BE2C (cell line): ENCODE data around the gene BABAM2.

Source experiments
- DNase-seq: peaks from one replicate; pipeline ENCODE4 v3.0.0-alpha.2; 2020
- H3K27me3 ChIP-seq: fragments of 250-450 bp; sonication (Bioruptor Pico); 2 replicates; pipeline ENCODE4 v1.5.1; 2020; ENCODE audit warnings: mild to moderate bottlenecking
- H3K36me3 ChIP-seq: fragments of 250-450 bp; sonication (Bioruptor Pico); 2 replicates; pipeline ENCODE4 v1.5.1; 2020; ENCODE audit warnings: mild to moderate bottlenecking
- H3K4me1 ChIP-seq: fragments of 250-450 bp; sonication (Bioruptor Pico); 2 replicates; pipeline ENCODE4 v1.5.1; 2020
- H3K4me3 ChIP-seq: 2 replicates; pipeline ENCODE4 v1.5.1; 2011; ENCODE audit warnings: low read depth, low read length
- H3K9me3 ChIP-seq: fragments of 250-450 bp; sonication (Bioruptor Pico); 2 replicates; pipeline ENCODE4 v1.5.1; 2020
- CTCF ChIP-seq: IDR thresholded peaks from 2 replicates; pipeline ENCODE4 v1.5.1; 2012; ENCODE audit warnings: mild to moderate bottlenecking, low read depth, low read length

The BABAM2 gene

GRCh38 chr2:28281739-28282138, 391.2 kb downstream of the BABAM2 start:
- TF ChIP-seq CTCF: no peak
- DNase-seq: no peak
- H3K27me3 ChIP-seq: no peaks in the 10 kb centered on the region
- no peaks in the 10 kb centered on the region for H3K9me3 ChIP-seq
- no peaks in the 10 kb centered on the region for H3K36me3 ChIP-seq
- peaks cover 19% of the 10 kb centered on the region for H3K4me1 ChIP-seq
- H3K4me3 ChIP-seq: no peak overlapping the region

- peaks cover 18% of the 10 kb centered on the region for H3K4me1 ChIP-seq
- H3K36me3 ChIP-seq: no peaks in the 10 kb centered on the region
- DNase-seq: no peak
- no peaks in the 10 kb centered on the region for H3K9me3 ChIP-seq
- H3K4me3 ChIP-seq: no peak overlapping the region
- no peak for TF ChIP-seq CTCF
- no peaks in the 10 kb centered on the region for H3K27me3 ChIP-seq
Measured at GRCh38 chr2:28282248-28282647, 391.7 kb downstream of the BABAM2 start.

- no peak overlapping the region for H3K4me3 ChIP-seq
- no peak for DNase-seq
- peaks cover 19% of the 10 kb centered on the region for H3K4me1 ChIP-seq
- H3K27me3 ChIP-seq: no peaks in the 10 kb centered on the region
- H3K9me3 ChIP-seq: no peaks in the 10 kb centered on the region
- TF ChIP-seq CTCF: no peak
- H3K36me3 ChIP-seq: no peaks in the 10 kb centered on the region
Measured at GRCh38 chr2:28282861-28283646, 392.5 kb downstream of the BABAM2 start.

GRCh38 chr2:28283861-28284260, 393.3 kb downstream of the BABAM2 start:
- no peaks in the 10 kb centered on the region for H3K36me3 ChIP-seq
- H3K9me3 ChIP-seq: no peaks in the 10 kb centered on the region
- no peak for DNase-seq
- peaks cover 11% of the 10 kb centered on the region for H3K4me1 ChIP-seq
- H3K4me3 ChIP-seq: no peak overlapping the region
- TF ChIP-seq CTCF: no peak
- H3K27me3 ChIP-seq: no peaks in the 10 kb centered on the region

GRCh38 chr2:28286678-28287077, 396.1 kb downstream of the BABAM2 start:
- DNase-seq: no peak
- Histone ChIP-seq H3K4me3 (no peak overlapping the region), H3K9me3 (no peaks in the 10 kb centered on the region), H3K4me1 (peaks cover 5% of the 10 kb centered on the region; the same call in 1 of the 2 replicates), H3K27me3 (no peaks in the 10 kb centered on the region), H3K36me3 (no peaks in the 10 kb centered on the region)
- no peak for TF ChIP-seq CTCF

GRCh38 chr2:28287256-28287915, 396.9 kb downstream of the BABAM2 start:
- Histone ChIP-seq H3K4me1 (0 out of 2 replicates have a peak, but pooled peaks cover 2% of the 10 kb centered on the region), H3K36me3 (no peaks in the 10 kb centered on the region), H3K9me3 (no peaks in the 10 kb centered on the region), H3K4me3 (no peak overlapping the region), H3K27me3 (no peaks in the 10 kb centered on the region)
- DNase-seq: no peak
- no peak for TF ChIP-seq CTCF
